ENCODE measurements around the gene NEU3.
"Not testable (repeated sequence)": the region's sequence is repeated elsewhere in the genome, so short reads cannot be mapped to it uniquely, and the experiment has no call there.

NEU3 gene

GRCh38 chr11:75044381-75045170, 55.8 kb downstream of the NEU3 start:
- H3K9me3 ChIP-seq (ENCODE audit: control insufficient read depth, low read length); H3K9ac ChIP-seq (ENCODE audit: low read length); DNase-seq (ENCODE audit: low read depth); H3K27me3 ChIP-seq (replicated peaks; ENCODE audit: control insufficient read depth, insufficient read depth, low read length); H3K36me3 ChIP-seq (ENCODE audit: control insufficient read depth, insufficient read depth, low read length, severe bottlenecking); H3K4me1 ChIP-seq (ENCODE audit: control insufficient read depth, insufficient read depth, low read length); H3K4me3 ChIP-seq (ENCODE audit: low read length): not testable (repeated sequence)

GRCh38 chr11:75046668-75047067, 57.9 kb downstream of the NEU3 start:
- not testable (repeated sequence) for H3K9ac ChIP-seq (ENCODE audit: low read length); H3K4me3 ChIP-seq (ENCODE audit: low read length); H3K4me1 ChIP-seq (ENCODE audit: control insufficient read depth, insufficient read depth, low read length); DNase-seq (ENCODE audit: low read depth); H3K27me3 ChIP-seq (replicated peaks; ENCODE audit: control insufficient read depth, insufficient read depth, low read length); H3K36me3 ChIP-seq (ENCODE audit: control insufficient read depth, insufficient read depth, low read length, severe bottlenecking); H3K9me3 ChIP-seq (ENCODE audit: control insufficient read depth, low read length)

DNA sequence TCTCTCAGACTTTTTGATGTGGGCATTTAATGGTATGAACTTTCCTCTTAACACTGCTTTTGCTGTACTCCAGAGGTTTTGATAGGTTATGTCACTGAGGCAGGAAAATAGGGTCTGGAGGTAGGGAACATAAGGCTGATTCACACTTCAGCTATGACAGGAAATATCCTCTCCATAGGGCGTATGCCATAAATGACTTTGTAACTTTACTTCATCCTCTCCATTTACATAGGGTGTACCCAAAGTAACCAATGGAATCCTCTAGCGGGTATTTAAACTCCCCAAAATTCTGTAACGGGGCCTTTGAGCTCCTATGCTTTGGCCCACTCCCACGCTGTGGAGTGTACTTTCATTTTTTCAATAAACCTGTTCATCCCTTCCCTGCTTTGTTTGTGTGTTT, 58.5 kb downstream of the NEU3 start:
- H3K4me3 ChIP-seq (ENCODE audit: low read length), result no peak overlapping the region
- H3K36me3 ChIP-seq (ENCODE audit: control insufficient read depth, insufficient read depth, low read length, severe bottlenecking), result no peaks in the 10 kb centered on the region
- DNase-seq (ENCODE audit: low read depth), result no peak
- H3K9me3 ChIP-seq (ENCODE audit: control insufficient read depth, low read length), result peaks cover 6% of the 10 kb centered on the region
- no peaks in the 10 kb centered on the region for H3K27me3 ChIP-seq (replicated peaks; ENCODE audit: control insufficient read depth, insufficient read depth, low read length)
- H3K9ac ChIP-seq (ENCODE audit: low read length), result no peak overlapping the region
- no peaks in the 10 kb centered on the region for H3K4me1 ChIP-seq (ENCODE audit: control insufficient read depth, insufficient read depth, low read length)

DNA sequence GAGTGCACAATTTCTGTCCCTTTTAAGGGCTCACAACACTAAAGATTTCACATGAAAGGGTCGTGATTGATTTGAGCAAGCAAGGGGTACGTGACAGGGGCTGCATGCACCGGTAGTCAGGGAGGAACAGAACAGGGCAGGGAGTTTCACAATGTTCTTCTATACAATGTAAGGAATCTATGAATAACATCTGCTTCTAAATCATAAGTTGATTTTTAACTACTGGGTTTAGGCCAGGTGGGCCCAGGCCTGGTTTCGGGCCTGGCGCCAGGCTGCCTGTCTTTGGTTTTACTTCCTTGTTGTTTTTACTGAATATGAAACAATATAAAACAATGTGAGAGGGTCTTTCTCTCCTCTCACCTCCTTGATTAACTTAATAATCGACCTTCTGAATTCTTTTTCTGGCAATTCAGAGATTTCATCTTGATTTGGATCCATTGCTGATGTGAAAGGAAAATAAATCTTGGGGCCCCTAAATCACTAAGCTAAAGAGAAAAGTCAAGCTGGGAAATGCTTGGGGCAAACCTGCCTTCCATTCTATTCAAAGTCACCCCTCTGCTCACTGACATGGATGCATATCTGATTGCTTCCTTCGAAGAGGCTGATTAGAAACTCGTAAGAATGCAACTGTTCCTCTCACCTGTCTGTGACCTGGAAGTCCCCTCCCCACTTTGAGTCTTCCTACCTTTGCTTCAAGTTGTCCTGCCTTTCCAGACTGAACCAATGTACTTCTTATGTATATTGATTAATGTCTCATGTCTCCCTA, 61.0 kb downstream of the NEU3 start:
- not testable (repeated sequence) for H3K4me3 ChIP-seq (ENCODE audit: low read length); H3K27me3 ChIP-seq (replicated peaks; ENCODE audit: control insufficient read depth, insufficient read depth, low read length)

DNA sequence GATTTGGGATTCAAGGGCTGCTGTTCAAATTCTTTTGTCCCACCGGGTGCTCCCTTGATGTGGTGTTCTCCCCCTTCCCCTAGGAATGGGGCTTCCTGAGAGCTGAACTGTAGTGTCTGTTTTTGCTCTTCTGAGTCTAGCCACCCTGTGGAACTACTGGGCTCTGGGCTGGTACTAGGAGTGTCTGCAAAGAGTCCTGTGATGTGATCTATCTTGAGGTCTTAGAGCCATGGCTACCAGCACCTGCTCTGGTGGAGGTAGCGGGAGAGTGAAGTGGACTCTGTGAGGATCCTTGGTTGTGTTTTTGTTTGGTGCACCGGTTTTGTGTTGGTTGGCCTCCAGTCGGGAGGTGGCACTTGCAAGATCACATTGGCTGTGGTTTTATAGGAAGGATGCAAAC, 61.8 kb downstream of the NEU3 start:
- Histone ChIP-seq H3K4me3 (ENCODE audit: low read length) (no peak overlapping the region), H3K9ac (ENCODE audit: low read length) (no peak overlapping the region), H3K9me3 (ENCODE audit: control insufficient read depth, low read length) (peaks cover 19% of the 10 kb centered on the region), H3K27me3 (replicated peaks; ENCODE audit: control insufficient read depth, insufficient read depth, low read length) (no peaks in the 10 kb centered on the region), H3K4me1 (ENCODE audit: control insufficient read depth, insufficient read depth, low read length) (no peaks in the 10 kb centered on the region), H3K36me3 (ENCODE audit: control insufficient read depth, insufficient read depth, low read length, severe bottlenecking) (no peaks in the 10 kb centered on the region)
- DNase-seq (ENCODE audit: low read depth), result no peak

More for the DNA sequence above, 61.0 kb downstream of the NEU3 start:
- not testable (repeated sequence) for DNase-seq (ENCODE audit: low read depth); H3K4me1 ChIP-seq (ENCODE audit: control insufficient read depth, insufficient read depth, low read length); H3K9ac ChIP-seq (ENCODE audit: low read length); H3K36me3 ChIP-seq (ENCODE audit: control insufficient read depth, insufficient read depth, low read length, severe bottlenecking)
- H3K9me3 ChIP-seq (ENCODE audit: control insufficient read depth, low read length), result peaks cover 19% of the 10 kb centered on the region

DNA sequence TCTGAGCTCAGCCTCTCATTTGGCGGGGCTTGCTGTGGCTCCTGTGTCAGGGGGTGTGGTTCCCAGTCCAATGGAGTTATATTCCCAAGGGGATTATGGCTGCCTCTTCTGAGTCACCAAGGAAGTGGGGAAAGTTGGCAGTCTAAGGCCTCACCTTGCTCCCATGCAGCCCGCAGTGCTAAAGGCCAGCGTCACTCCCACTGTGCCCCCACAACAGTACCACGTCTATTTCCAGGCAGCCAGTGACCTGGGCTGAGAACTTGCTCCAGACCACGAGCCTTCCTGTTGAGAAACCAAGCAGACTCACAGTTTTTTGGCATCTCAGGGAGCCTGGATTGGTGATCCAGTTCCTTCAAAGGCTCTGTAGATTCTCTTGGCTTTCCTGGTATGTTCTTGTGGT, 62.3 kb downstream of the NEU3 start:
- no peak for DNase-seq (ENCODE audit: low read depth)
- no peaks in the 10 kb centered on the region for H3K36me3 ChIP-seq (ENCODE audit: control insufficient read depth, insufficient read depth, low read length, severe bottlenecking)
- no peak overlapping the region for H3K9ac ChIP-seq (ENCODE audit: low read length)
- no peaks in the 10 kb centered on the region for H3K27me3 ChIP-seq (replicated peaks; ENCODE audit: control insufficient read depth, insufficient read depth, low read length)
- H3K4me3 ChIP-seq (ENCODE audit: low read length), result no peak overlapping the region
- peaks cover 19% of the 10 kb centered on the region for H3K9me3 ChIP-seq (ENCODE audit: control insufficient read depth, low read length)
- no peaks in the 10 kb centered on the region for H3K4me1 ChIP-seq (ENCODE audit: control insufficient read depth, insufficient read depth, low read length)

GRCh38 chr11:75052457-75052856, 63.7 kb downstream of the NEU3 start:
- DNase-seq (ENCODE audit: low read depth), result no peak
- no peak overlapping the region for H3K4me3 ChIP-seq (ENCODE audit: low read length)

GRCh38 chr11:75055511-75055910, 66.8 kb downstream of the NEU3 start:
- Histone ChIP-seq H3K27me3 (replicated peaks; ENCODE audit: control insufficient read depth, insufficient read depth, low read length) (no peaks in the 10 kb centered on the region), H3K36me3 (ENCODE audit: control insufficient read depth, insufficient read depth, low read length, severe bottlenecking) (no peaks in the 10 kb centered on the region), H3K4me1 (ENCODE audit: control insufficient read depth, insufficient read depth, low read length) (no peaks in the 10 kb centered on the region), H3K9me3 (ENCODE audit: control insufficient read depth, low read length) (peaks cover 19% of the 10 kb centered on the region), H3K9ac (ENCODE audit: low read length) (no peak overlapping the region), H3K4me3 (ENCODE audit: low read length) (no peak overlapping the region)
- DNase-seq (ENCODE audit: low read depth), result no peak

More at GRCh38 chr11:75052457-75052856, 63.7 kb downstream of the NEU3 start:
- Histone ChIP-seq H3K36me3 (ENCODE audit: control insufficient read depth, insufficient read depth, low read length, severe bottlenecking) (no peaks in the 10 kb centered on the region), H3K4me1 (ENCODE audit: control insufficient read depth, insufficient read depth, low read length) (no peaks in the 10 kb centered on the region), H3K27me3 (replicated peaks; ENCODE audit: control insufficient read depth, insufficient read depth, low read length) (no peaks in the 10 kb centered on the region), H3K9ac (ENCODE audit: low read length) (no peak overlapping the region), H3K9me3 (ENCODE audit: control insufficient read depth, low read length) (peaks cover 19% of the 10 kb centered on the region)

- H3K9me3 ChIP-seq (ENCODE audit: control insufficient read depth, low read length), result peaks cover 17% of the 10 kb centered on the region
- H3K27me3 ChIP-seq (replicated peaks; ENCODE audit: control insufficient read depth, insufficient read depth, low read length), result no peaks in the 10 kb centered on the region
- no peak for DNase-seq (ENCODE audit: low read depth)
- H3K4me3 ChIP-seq (ENCODE audit: low read length), result no peak overlapping the region
- no peaks in the 10 kb centered on the region for H3K4me1 ChIP-seq (ENCODE audit: control insufficient read depth, insufficient read depth, low read length)
- H3K36me3 ChIP-seq (ENCODE audit: control insufficient read depth, insufficient read depth, low read length, severe bottlenecking), result no peaks in the 10 kb centered on the region
- no peak overlapping the region for H3K9ac ChIP-seq (ENCODE audit: low read length)
These were observed 68.1 kb downstream of the NEU3 start for GRCh38 chr11:75056814-75057213.

- no peaks in the 10 kb centered on the region for H3K27me3 ChIP-seq (replicated peaks; ENCODE audit: control insufficient read depth, insufficient read depth, low read length)
- no peak overlapping the region for H3K9ac ChIP-seq (ENCODE audit: low read length)
- no peaks in the 10 kb centered on the region for H3K9me3 ChIP-seq (ENCODE audit: control insufficient read depth, low read length)
- H3K4me1 ChIP-seq (ENCODE audit: control insufficient read depth, insufficient read depth, low read length), result no peaks in the 10 kb centered on the region
- DNase-seq (ENCODE audit: low read depth), result no peak
- H3K36me3 ChIP-seq (ENCODE audit: control insufficient read depth, insufficient read depth, low read length, severe bottlenecking), result no peaks in the 10 kb centered on the region
- no peak overlapping the region for H3K4me3 ChIP-seq (ENCODE audit: low read length)
These were observed 70.6 kb downstream of the NEU3 start for GRCh38 chr11:75059299-75059698.

DNA sequence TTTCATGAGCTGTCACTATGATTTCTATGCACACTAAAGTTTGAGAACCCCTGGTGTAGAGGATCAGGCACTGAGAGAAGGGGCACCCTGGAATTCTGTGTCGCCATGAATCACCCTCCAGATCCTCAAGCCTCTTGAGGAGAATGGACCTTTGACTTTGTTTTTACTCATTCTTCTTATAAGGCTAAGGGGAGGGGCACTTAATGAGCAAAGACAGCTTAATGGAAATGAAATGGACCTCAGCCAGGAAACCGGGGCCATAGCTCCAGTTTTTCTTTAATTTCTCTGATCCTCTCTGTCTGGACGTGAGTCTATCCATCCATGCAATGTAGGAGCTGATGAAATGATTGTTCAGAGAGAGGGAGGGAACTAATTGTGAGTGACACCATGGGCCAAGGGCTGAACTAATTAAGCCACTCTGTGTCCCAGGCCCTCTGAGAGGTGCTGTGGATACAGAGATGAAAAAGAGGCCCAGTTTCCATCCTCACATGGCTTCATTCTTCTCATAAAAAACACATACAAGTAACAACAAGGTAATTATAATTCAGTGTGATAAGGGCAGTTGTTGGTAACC, 75.1 kb downstream of the NEU3 start:
- no peaks in the 10 kb centered on the region for H3K9me3 ChIP-seq (ENCODE audit: control insufficient read depth, low read length)
- no peak overlapping the region for H3K4me3 ChIP-seq (ENCODE audit: low read length)
- H3K27me3 ChIP-seq (replicated peaks; ENCODE audit: control insufficient read depth, insufficient read depth, low read length), result no peaks in the 10 kb centered on the region
- H3K36me3 ChIP-seq (ENCODE audit: control insufficient read depth, insufficient read depth, low read length, severe bottlenecking), result no peaks in the 10 kb centered on the region
- H3K9ac ChIP-seq (ENCODE audit: low read length), result no peak overlapping the region
- no peak for DNase-seq (ENCODE audit: low read depth)
- H3K4me1 ChIP-seq (ENCODE audit: control insufficient read depth, insufficient read depth, low read length), result no peaks in the 10 kb centered on the region
